NB4 (cell line): ENCODE measurements around the gene BAMBI.

ENCODE experiments used
- DNase-seq: peaks from one replicate; pipeline ENCODE4 v3.0.0; 2010; ENCODE audit warnings: low read depth
- H3K4me3 ChIP-seq: one replicate; pipeline ENCODE4 v1.5.1; 2011; ENCODE audit warnings: mild to moderate bottlenecking, low read depth, low read length, moderate library complexity
- MYC ChIP-seq: IDR thresholded peaks from 2 replicates; pipeline ENCODE4 v1.6.1; 2011; ENCODE audit warnings: low read depth, low read length
- POLR2A ChIP-seq: IDR thresholded peaks from 2 replicates; pipeline ENCODE4 v1.6.1; 2011; ENCODE audit warnings: mild to moderate bottlenecking; ENCODE audit not compliant: insufficient read length; ENCODE audit errors: extremely low read depth
- TF ChIP-seq, protein P1 (sequence below): IDR thresholded peaks from one replicate; pipeline ENCODE4 v1.5.1; 2012; ENCODE audit warnings: low read depth, low read length
- TF ChIP-seq, protein P2 (sequence below): IDR thresholded peaks from 2 replicates; pipeline ENCODE4 v1.6.1; 2011; ENCODE audit warnings: low read depth, low read length

Gene BAMBI

DNA sequence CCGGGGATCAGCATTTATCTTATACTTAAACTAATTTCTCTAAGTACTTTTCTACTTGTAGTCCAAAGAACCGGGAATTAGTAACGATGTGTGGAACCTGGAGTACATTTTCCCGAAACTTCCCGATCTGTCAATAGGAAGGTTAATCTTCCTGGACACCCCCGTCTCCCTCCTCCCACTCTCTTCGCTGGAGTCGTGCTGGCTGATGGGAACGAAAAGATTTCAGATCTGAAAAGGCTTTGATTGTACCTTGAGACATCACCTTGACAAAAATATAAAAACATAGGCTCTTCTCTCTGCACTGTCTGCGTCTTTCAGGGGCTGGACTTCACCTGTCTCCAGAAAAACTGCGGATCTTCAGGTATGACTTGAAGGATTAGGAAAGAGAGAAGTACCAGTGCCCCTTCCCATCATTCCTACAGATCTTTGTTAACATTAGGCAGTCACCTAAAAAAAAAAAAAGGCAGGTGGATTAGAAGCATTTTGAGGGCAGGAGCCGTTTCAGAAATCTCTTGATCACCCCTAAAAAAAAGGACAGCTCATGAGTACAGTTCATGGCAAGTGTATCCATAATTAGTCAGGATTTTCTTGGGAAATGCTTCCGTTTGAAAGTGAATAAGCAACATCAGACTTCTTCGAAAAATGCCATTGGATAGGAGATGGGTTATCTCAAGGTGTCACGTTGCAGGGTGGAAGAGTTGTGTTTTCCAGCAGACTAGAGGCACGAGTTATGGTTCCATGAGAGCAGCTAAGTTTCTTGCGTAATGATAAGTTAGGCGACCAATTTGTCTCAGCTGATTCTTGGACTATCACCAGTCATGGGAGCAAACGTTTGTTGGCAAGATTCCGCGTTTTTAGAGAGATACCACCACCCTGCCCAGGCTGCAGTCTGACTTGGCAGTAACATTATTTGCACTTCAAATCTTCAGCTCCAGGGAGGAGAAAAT, 7.8 kb upstream of the BAMBI start:
- DNase-seq = no peak
- TF ChIP-seq POLR2A (no peak), MYC (no peak)
- TF ChIP-seq, protein P1, sequence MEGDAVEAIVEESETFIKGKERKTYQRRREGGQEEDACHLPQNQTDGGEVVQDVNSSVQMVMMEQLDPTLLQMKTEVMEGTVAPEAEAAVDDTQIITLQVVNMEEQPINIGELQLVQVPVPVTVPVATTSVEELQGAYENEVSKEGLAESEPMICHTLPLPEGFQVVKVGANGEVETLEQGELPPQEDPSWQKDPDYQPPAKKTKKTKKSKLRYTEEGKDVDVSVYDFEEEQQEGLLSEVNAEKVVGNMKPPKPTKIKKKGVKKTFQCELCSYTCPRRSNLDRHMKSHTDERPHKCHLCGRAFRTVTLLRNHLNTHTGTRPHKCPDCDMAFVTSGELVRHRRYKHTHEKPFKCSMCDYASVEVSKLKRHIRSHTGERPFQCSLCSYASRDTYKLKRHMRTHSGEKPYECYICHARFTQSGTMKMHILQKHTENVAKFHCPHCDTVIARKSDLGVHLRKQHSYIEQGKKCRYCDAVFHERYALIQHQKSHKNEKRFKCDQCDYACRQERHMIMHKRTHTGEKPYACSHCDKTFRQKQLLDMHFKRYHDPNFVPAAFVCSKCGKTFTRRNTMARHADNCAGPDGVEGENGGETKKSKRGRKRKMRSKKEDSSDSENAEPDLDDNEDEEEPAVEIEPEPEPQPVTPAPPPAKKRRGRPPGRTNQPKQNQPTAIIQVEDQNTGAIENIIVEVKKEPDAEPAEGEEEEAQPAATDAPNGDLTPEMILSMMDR = no peak
- TF ChIP-seq, protein P2, sequence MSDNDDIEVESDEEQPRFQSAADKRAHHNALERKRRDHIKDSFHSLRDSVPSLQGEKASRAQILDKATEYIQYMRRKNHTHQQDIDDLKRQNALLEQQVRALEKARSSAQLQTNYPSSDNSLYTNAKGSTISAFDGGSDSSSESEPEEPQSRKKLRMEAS = no peak
- no peak overlapping the region for H3K4me3 ChIP-seq

DNA sequence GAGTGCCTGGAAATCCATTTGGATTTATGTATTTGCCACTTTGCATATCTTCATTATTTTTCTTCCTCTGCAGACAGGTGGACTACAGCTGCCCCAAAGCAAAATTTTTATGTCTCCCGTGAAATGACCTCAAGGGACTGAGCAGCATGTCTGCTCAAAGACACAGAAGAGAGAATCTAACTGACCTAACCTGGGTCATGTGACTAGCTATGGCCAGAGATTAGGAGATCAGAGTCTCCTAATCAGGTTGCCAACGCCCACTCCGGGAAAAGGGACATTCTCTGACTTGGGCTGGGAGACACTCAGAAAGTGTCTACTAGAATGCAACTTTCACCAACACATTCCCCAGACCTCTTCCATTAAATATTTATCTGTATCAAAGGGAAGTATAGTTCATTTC, 2.5 kb upstream of the BAMBI start:
- no peak for DNase-seq
- H3K4me3 ChIP-seq = no peak overlapping the region
- no peak for TF ChIP-seq POLR2A
- TF ChIP-seq, protein P2 = no peak
- TF ChIP-seq, protein P1 = no peak
- no peak for TF ChIP-seq MYC

DNA sequence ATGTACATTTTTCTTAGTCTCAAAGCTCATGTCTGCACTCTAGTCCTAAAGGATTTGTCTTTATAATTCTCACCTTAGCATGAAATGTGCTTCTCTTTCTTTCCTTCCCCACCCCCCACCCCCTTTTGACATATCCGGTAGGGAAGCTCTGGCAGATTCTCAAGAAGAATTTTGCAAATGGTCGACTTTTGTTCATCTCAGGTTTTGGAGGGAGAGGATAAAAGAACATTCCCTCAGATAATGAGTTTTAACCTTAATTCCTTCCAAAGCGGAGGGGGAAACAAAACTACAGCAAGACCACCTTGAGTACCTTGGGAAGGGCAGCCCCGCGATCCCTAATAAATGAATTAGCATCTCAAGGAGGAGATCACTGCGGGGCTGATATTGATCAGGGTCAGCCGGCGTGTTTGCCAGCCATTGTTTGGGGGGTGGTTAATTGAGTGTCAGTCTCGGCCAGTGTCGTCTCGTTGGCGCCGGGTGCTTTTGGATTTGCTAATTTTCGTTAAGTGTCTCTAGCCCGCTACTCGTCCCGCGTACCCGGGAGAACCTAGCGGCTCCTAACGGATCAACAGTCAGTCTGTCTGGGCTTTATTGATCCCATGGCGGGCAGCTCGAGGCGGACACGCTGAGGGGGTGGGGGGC, 874 bp upstream of the BAMBI start:
- peak; percentile 45 for DNase-seq
- H3K4me3 ChIP-seq = no peak overlapping the region

DNA sequence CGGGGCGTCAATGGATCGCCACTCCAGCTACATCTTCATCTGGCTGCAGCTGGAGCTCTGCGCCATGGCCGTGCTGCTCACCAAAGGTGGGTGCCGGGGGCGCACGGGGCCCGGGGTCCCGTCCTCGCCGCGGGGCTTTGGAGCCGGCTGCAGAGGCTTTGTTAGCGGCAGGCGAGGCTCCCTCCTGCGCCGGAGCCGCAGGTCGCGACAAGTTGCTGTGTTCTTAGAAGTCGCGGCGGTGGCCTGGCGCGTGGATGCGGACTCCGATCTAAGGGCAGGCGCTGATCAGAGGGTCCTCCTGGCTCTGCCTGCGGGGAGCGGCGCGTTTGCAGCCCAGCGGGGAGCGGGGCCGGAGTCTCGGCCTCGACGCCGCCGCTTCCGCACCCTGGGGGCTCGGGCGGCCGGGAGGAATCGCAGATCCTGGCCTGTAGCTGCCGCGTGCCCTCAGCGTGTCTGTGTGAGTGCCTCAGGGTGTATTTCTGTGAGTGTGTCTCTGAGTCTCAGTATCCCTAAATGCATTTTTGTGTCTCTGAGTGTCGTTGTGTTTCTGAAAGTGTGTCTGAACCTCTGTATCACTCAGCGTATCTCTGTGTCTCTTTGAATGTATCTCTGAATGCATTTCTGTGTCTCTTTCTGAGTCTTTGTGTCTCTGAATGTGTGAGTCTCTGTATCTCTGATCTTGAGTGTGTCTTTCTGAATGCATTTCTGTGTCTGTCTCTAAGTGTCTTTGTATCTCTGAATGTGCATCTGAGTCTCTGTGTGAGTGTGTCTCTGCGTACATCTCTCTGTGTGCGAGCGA, 766 bp downstream of the BAMBI start:
- peak; percentile 53 for DNase-seq
- TF ChIP-seq, protein P2 = peak; percentile 32; the same call in 1 of the 2 replicates
- TF ChIP-seq POLR2A = no peak
- TF ChIP-seq, protein P1 = no peak
- peak overlapping the region; percentile 74 for H3K4me3 ChIP-seq

More for the DNA sequence above, 874 bp upstream of the BAMBI start:
- TF ChIP-seq, protein P1 = no peak
- no peak for TF ChIP-seq POLR2A
- TF ChIP-seq, protein P2 = no peak
- TF ChIP-seq MYC = no peak

DNA sequence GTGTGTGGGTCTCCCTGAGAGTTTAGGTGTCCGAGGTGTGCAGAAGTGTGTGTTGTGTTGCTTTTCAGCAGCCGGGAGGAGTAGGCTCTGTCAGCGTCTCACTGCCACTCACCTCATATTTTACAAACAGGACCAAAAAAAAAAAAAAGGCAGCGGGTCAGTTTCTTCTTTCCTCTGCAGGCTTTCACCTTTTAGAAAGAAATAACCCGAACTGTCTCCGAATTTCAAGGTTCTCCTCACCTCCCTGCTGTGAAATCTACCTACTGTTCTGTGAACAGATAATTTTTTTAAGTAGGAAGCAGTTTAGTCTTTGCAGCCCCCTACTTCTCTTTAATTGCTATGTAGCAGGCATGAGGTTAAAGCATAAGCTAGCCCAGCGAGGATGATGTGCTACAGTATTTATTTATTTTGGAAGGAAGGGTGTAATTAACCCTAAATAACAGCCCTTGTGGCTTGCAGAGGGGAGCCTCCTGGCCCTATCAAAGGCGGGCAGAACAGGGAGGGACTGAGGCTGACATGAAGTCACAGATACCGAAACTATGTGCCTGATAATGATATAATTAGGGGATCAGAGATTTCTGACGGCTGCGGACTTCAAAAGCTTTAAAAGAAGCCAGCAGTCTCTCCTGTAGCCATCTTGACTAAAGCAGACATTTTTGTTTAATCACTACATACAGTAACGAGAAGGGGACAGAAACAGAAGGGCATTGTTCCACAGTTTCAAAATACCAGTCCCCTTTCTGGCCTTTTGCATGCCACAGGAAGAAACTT, 1.6 kb downstream of the BAMBI start:
- TF ChIP-seq, protein P1 = no peak
- TF ChIP-seq MYC (no peak), POLR2A (no peak)
- TF ChIP-seq, protein P2 = no peak
- peak overlapping the region; percentile 74 for H3K4me3 ChIP-seq
- DNase-seq = peak; percentile 21
